GM18517 (cell line): ENCODE results near the gene KANTR.
A peak's percentile ranks its signal among the peaks of the same experiment; 100 is the strongest.

Source experiments
- ATAC-seq: cut with Tn5 transposase; IDR thresholded peaks from one replicate; pipeline ENCODE4 v1.9.1; 2021; ENCODE audit warnings: mild to moderate bottlenecking, moderate library complexity; ENCODE audit not compliant: unreplicated experiment

The KANTR gene

DNA sequence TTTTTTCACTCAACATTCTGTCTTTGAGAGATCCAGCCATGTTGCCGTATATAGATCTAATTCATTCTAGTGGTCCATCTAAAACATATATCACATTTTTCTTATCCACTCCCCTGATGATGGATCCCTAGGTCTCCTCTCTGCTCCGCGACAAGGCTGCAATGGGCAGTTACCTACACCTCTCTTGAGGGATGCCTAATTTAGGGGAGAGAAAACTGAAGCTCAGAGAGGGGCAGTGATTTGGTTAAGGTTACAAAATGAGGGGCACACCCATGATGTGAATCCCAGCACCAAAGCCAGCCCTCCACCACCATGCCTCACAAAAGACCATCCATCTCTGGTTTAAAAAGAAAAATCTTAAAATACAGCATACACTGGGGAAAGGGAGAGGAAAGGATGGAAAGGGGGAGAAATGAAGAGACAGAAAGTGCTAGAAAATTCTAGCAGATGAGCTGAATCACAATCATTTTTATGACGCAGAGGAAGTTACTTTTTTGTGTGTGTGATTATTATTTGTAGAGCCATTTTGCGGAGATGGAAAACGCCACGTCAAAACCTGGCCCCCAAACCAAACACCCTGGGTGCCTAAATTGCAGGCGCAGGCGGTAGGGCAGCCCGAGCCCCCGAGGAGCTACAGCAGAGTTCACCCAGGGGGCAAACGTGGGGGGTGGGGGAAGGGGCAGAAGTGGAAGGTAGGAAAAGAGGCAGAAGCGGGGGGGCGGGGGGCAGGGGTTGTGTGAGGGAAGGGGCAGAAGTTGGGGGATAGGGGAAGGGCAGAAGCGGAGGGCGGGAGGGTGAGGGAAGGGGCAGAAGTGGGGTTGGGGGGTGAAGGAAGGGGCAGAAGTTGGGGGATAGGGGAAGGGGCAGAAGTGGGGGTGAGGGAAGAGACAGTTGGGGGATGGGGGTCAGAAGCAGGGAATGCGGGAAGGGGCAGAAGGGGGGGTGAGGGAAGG lies 13.0 kb upstream of the KANTR start:
- ATAC-seq: no peak

GRCh38 chrX:53081925-53082772 lies 11.8 kb upstream of the KANTR start, which contains the start of gene TSPYL2:
TSS of gene TSPYL2 (plus strand) at chrX:53082367. CDS start at chrX:53082499, 132 bp downstream.
- peak; percentile 90 for ATAC-seq

- no peak for ATAC-seq
Observed at GRCh38 chrX:53082773-53083616, 10.9 kb upstream of the KANTR start.

DNA sequence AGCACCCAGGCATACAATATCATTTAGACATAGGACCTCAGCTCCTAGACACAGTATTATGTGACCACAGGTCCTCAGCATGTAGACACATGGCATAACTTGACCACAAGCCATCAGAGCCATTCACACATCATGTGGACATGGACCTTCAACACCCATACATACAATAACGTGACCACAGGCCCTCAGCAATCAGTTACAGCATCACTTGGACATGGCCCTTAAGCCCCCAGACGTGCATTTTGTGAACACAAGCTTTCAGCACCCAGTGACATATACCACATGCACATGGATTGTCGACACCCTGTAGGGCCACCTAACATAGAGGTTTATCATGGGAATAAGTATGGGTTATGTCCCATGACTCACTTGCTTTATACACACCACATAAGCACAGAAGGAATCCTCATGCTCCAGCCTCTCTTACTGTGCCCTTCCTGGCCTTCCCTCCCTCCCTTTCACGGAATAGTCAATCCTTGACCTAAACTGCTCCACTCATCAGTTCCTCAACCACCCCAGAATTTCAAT lies 9.8 kb upstream of the KANTR start:
- ATAC-seq: no peak

GRCh38 chrX:53084863-53085262 lies 9.1 kb upstream of the KANTR start:
- ATAC-seq: no peak

- no peak for ATAC-seq
Observed at GRCh38 chrX:53085661-53086229, 8.2 kb upstream of the KANTR start.

GRCh38 chrX:53086464-53086863 lies 7.5 kb upstream of the KANTR start:
- ATAC-seq: no peak

DNA sequence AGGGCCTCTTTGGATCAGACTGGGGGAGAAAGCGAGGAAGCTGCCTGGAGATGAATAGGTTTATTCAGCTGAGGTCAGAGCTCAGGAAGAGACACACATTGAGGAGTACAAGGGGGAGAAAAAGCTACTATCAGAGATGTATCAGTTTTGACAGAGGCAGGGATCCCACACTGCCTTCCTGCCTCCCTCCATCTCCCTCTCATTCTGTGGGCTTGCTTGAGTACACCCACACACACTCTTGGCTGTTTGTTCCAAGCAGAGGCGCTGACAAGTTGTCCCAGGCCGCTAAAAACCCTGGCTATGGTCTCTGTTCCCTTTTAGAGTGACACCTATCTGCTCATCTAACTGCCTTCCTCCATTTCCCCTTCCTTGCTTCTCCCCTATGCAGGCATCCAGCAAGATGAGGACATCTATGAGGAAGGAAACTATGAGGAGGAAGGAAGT lies 6.5 kb upstream of the KANTR start:
- no peak for ATAC-seq

DNA sequence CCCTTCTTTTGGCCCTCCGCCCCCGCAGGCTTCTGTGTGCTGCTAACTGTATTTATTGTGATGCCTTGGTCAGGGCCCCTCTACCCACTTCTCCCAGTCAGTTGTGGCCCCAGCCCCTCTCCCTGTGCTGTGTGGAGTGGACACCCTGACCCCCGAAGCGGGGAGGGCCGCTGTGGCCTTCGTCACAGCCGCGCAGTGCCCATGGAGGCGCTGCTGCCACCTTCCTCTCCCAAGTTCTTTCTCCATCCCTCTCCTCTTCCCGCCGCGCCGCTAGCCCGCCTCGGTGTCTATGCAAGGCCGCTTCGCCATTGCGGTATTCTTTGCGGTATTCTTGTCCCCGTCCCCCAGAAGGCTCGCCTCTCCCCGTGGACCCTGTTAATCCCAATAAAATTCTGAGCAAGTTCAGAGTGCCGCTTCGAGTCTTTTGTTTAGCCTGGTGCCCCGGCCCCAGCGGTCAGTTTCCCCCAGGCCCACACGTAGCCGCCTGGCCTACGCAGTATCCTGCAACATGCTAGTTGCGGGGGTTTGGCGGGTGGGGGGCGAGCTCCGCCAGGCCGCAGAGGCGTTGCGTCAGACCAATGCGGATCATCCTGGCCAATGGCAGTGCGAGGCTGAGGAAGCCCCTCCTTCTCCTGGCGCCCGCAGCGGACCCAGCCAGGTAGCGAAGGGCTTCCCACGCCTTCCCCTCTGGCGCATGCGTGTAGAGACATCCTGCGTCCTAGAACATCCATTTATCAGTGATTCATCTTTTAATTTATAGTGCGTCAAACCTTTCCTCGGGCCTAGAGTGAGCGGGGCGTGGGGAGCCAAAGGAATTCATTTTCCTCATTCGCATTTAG lies 5.6 kb upstream of the KANTR start:
- ATAC-seq: no peak

DNA sequence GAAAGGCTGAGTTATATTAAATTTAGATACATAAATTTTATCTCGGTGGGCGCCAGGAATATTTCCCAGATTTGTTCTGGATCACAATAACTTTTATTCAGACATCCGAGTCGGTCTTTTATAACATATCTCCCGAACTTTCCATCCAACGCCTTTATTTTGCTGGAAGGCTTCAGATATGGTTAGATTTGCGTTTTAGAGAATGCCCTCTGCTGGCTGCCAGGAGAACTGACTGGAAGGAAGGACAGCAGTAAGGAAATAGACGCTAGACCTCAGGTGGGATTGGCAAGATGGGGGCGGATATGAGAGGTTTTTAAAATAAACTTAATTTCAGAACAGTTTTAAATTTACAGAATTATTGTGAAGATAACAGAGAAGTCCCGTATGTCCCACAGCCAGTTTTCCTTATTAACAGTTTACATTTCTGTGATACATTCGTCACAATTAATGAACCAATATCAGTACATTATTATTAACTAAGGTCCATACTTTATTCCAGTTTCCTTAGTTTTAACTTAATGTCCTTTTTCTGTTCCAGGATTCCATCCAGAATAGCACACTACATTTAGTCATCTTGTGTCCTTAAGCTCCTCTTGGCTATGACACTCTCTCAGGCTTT lies 4.6 kb upstream of the KANTR start:
- ATAC-seq: no peak

DNA sequence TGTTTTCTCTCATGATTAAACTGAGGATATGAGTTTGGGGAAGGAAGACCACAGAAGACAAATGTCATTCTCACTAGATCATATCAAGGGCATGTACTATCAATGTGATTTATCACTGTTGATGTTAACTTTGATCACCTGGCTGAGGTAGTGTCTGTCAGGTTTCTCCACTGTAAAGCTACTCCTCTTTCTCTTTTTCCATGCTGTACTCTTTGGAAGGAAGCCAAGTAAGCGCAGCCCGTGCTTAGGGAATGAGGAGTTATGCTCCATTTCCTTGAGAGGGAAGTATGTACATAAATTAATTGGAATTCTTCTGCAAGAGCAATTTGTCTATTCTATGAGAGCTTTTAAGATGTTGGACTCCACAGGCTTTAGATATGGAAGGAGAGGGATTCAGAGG lies 4.0 kb upstream of the KANTR start:
- ATAC-seq: no peak

GRCh38 chrX:53091354-53091753 lies 2.6 kb upstream of the KANTR start:
- ATAC-seq: no peak

DNA sequence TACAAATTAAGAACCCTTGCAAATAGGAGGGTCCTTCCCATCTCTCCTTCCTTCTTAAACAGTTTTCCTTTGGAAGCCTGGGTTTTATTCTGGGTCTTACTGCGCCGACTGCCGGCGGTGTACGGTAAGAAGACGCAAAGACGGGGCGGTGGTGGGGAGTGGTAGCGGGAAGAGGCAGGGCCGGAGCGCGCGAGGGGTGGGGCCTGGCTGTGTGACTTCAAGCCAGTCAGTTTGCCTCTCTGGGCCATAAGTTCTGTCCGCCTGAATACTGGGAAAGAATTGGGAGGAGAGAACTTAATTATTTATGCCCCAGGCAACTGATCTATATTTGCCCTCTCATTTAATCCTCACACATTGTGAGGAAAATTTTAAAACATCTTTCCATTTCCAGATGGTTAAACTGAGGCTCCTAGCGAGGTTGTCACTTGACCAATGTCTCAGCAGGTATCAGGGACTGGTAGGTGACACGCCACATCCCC lies 726 bp upstream of the KANTR start:
- no peak for ATAC-seq

DNA sequence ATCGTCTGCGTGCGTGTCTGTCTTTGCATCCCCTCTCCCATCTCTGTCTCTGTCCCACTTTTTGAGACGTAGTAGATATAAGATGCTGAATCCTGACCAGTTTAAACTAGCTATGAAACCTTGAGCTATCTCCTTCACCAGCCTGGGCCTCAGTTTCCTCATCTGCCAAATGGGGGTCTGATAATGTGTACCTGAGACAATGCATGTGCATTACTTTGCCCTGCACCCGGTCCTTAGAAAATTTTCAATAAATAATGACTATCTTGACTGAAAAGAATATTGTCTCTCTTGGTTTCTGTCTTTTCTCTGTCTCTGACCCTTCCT lies 602 bp downstream of the KANTR start:
- no peak for ATAC-seq

GRCh38 chrX:53095796-53096195 lies 1.9 kb downstream of the KANTR start:
- ATAC-seq: no peak

DNA sequence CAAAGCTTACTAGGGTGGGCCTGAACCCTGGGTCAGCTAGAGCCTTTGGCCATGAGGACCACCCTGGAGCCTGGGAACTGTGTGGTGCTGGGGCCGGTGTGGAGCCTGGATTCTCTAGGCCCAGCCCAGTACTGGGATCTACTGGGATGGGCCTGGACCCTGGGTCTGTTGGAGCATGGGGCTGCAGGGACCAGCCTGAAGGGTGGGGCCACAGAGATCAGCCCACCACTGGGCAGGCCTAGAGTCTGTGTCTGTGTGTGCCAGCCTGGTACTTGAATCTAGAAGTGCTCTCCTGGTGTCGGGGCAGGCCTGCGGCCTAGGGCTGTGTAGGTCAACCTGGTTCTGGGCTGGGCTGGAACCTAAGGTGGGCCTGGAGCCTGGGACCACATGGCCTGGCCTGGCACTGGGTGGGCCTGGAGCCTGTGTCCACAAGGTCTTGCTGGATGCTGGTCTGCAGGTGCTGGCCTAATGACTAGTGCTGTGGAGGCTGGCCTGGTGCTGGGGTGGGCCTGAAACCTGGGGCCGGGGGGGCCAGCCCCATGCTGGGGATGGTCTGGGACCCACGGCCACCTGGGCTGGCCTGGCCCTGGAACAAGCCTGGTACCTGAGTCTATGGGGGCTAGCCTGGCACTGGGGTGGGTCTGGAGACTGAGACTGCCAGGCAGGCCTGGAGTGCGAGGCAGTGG lies 21.1 kb downstream of the KANTR start:
- ATAC-seq: no peak

- ATAC-seq: no peak
Observed at GRCh38 chrX:53115550-53115874, 21.6 kb downstream of the KANTR start.

DNA sequence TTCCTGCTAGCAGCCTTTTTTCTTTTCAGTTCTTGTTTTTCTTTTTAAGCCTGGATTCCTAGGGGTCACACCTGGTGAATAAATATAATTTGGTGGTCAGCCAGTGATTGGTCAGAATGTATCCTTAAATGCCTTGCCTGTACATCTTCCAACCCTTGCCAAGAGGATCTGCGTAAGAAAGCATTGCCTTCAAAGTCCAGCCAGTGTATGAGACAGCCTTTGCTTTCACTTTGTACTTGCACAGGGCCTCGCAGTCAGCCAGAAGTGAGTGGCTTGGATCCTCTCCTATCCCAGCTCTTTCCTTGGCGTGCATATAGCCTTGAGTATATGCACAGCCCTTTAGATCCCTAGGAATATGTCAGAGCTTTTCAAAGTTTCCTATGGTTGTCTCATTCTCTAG lies 22.2 kb downstream of the KANTR start:
- no peak for ATAC-seq
